Measurements from ENCODE around the gene STXBP5.
"Not testable (repeated sequence)": the region's sequence is repeated elsewhere in the genome, so short reads cannot be mapped to it uniquely, and the experiment has no call there.

Gene STXBP5

GRCh38 chr6:147297663-147298316 is 93.6 kb downstream of the STXBP5 start:
- DNase-seq (ENCODE audit: low spot score): no peak

- DNase-seq (ENCODE audit: low spot score): no peak
These were observed 94.2 kb downstream of the STXBP5 start for GRCh38 chr6:147298461-147298860.

- DNase-seq (ENCODE audit: low spot score): no peak
These were observed 94.8 kb downstream of the STXBP5 start for GRCh38 chr6:147299035-147299434.

- no peak for DNase-seq (ENCODE audit: low spot score)
These were observed 96.9 kb downstream of the STXBP5 start for GRCh38 chr6:147301070-147301469.

GRCh38 chr6:147304016-147304415 is 99.8 kb downstream of the STXBP5 start:
- no peak for DNase-seq (ENCODE audit: low spot score)

GRCh38 chr6:147310521-147310920 is 106.3 kb downstream of the STXBP5 start:
- DNase-seq (ENCODE audit: low spot score): no peak

- DNase-seq (ENCODE audit: low spot score): no peak
These were observed 107.0 kb downstream of the STXBP5 start for GRCh38 chr6:147311218-147311617.

- DNase-seq (ENCODE audit: low spot score): no peak
These were observed 117.0 kb downstream of the STXBP5 start for GRCh38 chr6:147321260-147321659.

GRCh38 chr6:147322299-147323162 is 118.3 kb downstream of the STXBP5 start:
- DNase-seq (ENCODE audit: low spot score): no peak

- no peak for DNase-seq (ENCODE audit: low spot score)
These were observed 121.3 kb downstream of the STXBP5 start for GRCh38 chr6:147325557-147325956.

GRCh38 chr6:147331401-147331800 is 127.2 kb downstream of the STXBP5 start:
- DNase-seq (ENCODE audit: low spot score): no peak

- no peak for DNase-seq (ENCODE audit: low spot score)
These were observed 133.7 kb downstream of the STXBP5 start for GRCh38 chr6:147337921-147338320.

- no peak for DNase-seq (ENCODE audit: low spot score)
These were observed 137.3 kb downstream of the STXBP5 start for GRCh38 chr6:147341486-147341885.

- no peak for DNase-seq (ENCODE audit: low spot score)
These were observed 141.7 kb downstream of the STXBP5 start for GRCh38 chr6:147345902-147346301.

GRCh38 chr6:147347179-147347881 is 143.1 kb downstream of the STXBP5 start:
- DNase-seq (ENCODE audit: low spot score): no peak

- DNase-seq (ENCODE audit: low spot score): no peak
These were observed 143.8 kb downstream of the STXBP5 start for GRCh38 chr6:147347882-147348575.

GRCh38 chr6:147361311-147361981 is 157.2 kb downstream of the STXBP5 start:
- no peak for DNase-seq (ENCODE audit: low spot score)

- DNase-seq (ENCODE audit: low spot score): no peak
These were observed 162.1 kb downstream of the STXBP5 start for GRCh38 chr6:147366290-147366689.

GRCh38 chr6:147371325-147371724 is 167.1 kb downstream of the STXBP5 start:
- no peak for DNase-seq (ENCODE audit: low spot score)

GRCh38 chr6:147372806-147373205 is 168.6 kb downstream of the STXBP5 start:
- DNase-seq (ENCODE audit: low spot score): no peak

- DNase-seq (ENCODE audit: low spot score): no peak
These were observed 174.6 kb downstream of the STXBP5 start for GRCh38 chr6:147378819-147379218.

GRCh38 chr6:147380841-147381240 is 176.6 kb downstream of the STXBP5 start:
- not testable (repeated sequence) for DNase-seq (ENCODE audit: low spot score)

All from LoVo (cell line).